ENCODE results near the gene CNPY3. TPM values are rescaled to one million over a fixed set of nuclear protein-coding genes. Genes with fewer than 3 reads are reported as not detected.

Gene CNPY3
- total RNA-seq, 1 experiment from 2014 or later, result 56.0 TPM

GRCh38 chr6:42933205-42933604, 3.9 kb downstream of the CNPY3 start:
- H2BK15ac ChIP-seq (ENCODE audit: low read depth, low read length), result no peak overlapping the region
- no peaks in the 10 kb centered on the region; the same call in 1 of the 2 replicates for H3K4me1 ChIP-seq (ENCODE audit: insufficient read depth, low read length)
- H3K27me3 ChIP-seq (ENCODE audit: insufficient read depth, low read length), result no peaks in the 10 kb centered on the region
- H3K4me2 ChIP-seq (ENCODE audit: insufficient read depth, insufficient read length, low read length), result no peak overlapping the region
- no peak overlapping the region for H3K4me3 Mint-ChIP-seq
- H4K5ac ChIP-seq (ENCODE audit: insufficient read length, low read depth, low read length), result no peak overlapping the region
- H3K4ac ChIP-seq (ENCODE audit: low read depth, low read length), result no peak overlapping the region
- no peak overlapping the region for H3K27ac Mint-ChIP-seq
- peaks cover 2% of the 10 kb centered on the region; the same call in 1 of the 2 replicates for H3K79me2 ChIP-seq (ENCODE audit: insufficient read depth, low read length)
- no peaks in the 10 kb centered on the region for H4K20me1 ChIP-seq (ENCODE audit: control insufficient read depth, insufficient read depth, insufficient read length)
- no peak overlapping the region for H2BK120ac ChIP-seq (ENCODE audit: low read depth, low read length, poor library complexity, severe bottlenecking)
- H3K14ac ChIP-seq (ENCODE audit: insufficient read depth, low read length), result no peak overlapping the region
- no peak overlapping the region for H2BK5ac ChIP-seq (ENCODE audit: insufficient read length, low read length)
- H4K91ac ChIP-seq (ENCODE audit: insufficient read length, low read depth, low read length), result no peak overlapping the region
- H2BK12ac ChIP-seq (ENCODE audit: insufficient read length, low read depth, low read length), result no peak overlapping the region
- H3K9ac ChIP-seq (ENCODE audit: extremely low read depth, insufficient read length, low read length), result no peak overlapping the region
- TF ChIP-seq, protein P1, sequence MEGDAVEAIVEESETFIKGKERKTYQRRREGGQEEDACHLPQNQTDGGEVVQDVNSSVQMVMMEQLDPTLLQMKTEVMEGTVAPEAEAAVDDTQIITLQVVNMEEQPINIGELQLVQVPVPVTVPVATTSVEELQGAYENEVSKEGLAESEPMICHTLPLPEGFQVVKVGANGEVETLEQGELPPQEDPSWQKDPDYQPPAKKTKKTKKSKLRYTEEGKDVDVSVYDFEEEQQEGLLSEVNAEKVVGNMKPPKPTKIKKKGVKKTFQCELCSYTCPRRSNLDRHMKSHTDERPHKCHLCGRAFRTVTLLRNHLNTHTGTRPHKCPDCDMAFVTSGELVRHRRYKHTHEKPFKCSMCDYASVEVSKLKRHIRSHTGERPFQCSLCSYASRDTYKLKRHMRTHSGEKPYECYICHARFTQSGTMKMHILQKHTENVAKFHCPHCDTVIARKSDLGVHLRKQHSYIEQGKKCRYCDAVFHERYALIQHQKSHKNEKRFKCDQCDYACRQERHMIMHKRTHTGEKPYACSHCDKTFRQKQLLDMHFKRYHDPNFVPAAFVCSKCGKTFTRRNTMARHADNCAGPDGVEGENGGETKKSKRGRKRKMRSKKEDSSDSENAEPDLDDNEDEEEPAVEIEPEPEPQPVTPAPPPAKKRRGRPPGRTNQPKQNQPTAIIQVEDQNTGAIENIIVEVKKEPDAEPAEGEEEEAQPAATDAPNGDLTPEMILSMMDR (conservative IDR thresholded peaks at IDR 0.05), result no peak
- peaks cover 24 to 28% of the 10 kb centered on the region in 2 experiments for H3K4me1 Mint-ChIP-seq
- H3K23ac ChIP-seq (ENCODE audit: insufficient read length, low read depth, low read length), result no peak overlapping the region
- peaks cover 36 to 71% (median 58%) of the 10 kb centered on the region in 3 experiments for H3K36me3 Mint-ChIP-seq (ENCODE audit: insufficient read depth in 1 of 3, low read depth in 3 of 3)
- no peak overlapping the region for H2AFZ ChIP-seq (ENCODE audit: low read length)
- H4K8ac ChIP-seq (replicated peaks; ENCODE audit: insufficient read length, low read depth, low read length), result no peak overlapping the region
- no peak overlapping the region for H2AK5ac ChIP-seq (ENCODE audit: insufficient read length, low read length)
- no peak overlapping the region for H3K18ac ChIP-seq (ENCODE audit: insufficient read length, low read depth, low read length)
- no peaks in the 10 kb centered on the region for H3K27me3 Mint-ChIP-seq (ENCODE audit: low read depth)
- no peak overlapping the region for H3K27ac ChIP-seq (ENCODE audit: insufficient read length, low read depth, low read length)
- DNase-seq, result no peak
- no peaks in the 10 kb centered on the region for H3K9me3 Mint-ChIP-seq
- H3K23me2 ChIP-seq (ENCODE audit: insufficient read length, low read depth, low read length, poor library complexity, severe bottlenecking), result peaks cover 18% of the 10 kb centered on the region
- no peaks in the 10 kb centered on the region for H3K79me1 ChIP-seq (ENCODE audit: insufficient read depth, low read depth, low read length, poor library complexity, severe bottlenecking)
- no CpG with 5 or more reads among the region's 3 CpGs for WGBS (ENCODE audit: extremely low coverage, insufficient read length, low lambda C conversion rate)
- no peak overlapping the region for H2BK20ac ChIP-seq (ENCODE audit: low read depth, low read length, poor library complexity, severe bottlenecking)
- no peak overlapping the region for H3T11ph ChIP-seq (ENCODE audit: low read length)
- H3K9me3 ChIP-seq (ENCODE audit: control insufficient read depth, low read depth, low read length), result no peaks in the 10 kb centered on the region
- no peak overlapping the region for H3K56ac ChIP-seq (ENCODE audit: insufficient read length, low read depth, low read length)

Data from H9 (cell line).